Activated CD4-positive, CD25-positive, alpha-beta regulatory T cell treated with anti-CD3 and anti-CD28 coated beads, Interleukin-2, amount 50 U/mL, for 16 hours (primary cell): ENCODE results near the gene RAPGEF1.

ENCODE experiments used
- DNase-seq: peaks from one replicate; pipeline ENCODE4 v3.0.0-alpha.2; 2020; ENCODE audit warnings: low read depth, low spot score

RAPGEF1 gene

DNA sequence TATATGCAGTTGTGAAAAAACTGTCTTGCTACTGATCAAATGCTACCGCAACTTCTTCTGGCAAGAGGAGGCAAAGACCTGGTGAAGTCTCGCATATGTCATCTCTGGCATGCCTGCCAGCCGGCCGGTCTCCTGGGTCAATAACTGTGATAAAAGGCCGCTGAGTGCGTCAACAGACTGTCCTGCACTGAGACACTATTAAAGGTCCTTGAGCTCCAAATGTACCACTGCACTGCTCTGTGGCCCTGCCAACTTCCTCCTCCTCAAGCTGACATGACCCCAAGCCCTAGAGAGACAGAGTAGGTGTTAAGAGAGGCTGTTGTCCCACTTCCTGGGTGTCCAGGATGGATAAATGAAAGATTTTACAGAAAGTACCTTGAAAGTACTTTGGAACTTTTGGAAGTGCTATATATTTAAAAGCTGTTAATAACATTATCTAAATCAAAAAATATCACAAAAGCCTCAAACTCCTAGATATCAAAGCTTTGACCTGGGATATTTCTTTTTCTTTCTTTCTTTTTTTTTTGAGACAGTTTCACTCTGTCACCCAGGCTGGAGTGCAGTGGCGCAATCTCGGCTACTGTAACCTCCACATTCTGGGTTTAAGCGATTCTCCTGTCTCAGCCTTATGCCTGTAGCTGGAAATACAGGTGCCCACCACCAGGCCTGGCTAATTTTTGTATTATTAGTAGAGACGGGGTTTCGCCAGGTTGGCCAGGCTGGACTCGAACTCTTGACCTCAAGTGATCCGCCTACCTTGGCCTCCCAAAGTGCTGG lies 31.5 kb downstream of the RAPGEF1 start:
- DNase-seq, result no peak

DNA sequence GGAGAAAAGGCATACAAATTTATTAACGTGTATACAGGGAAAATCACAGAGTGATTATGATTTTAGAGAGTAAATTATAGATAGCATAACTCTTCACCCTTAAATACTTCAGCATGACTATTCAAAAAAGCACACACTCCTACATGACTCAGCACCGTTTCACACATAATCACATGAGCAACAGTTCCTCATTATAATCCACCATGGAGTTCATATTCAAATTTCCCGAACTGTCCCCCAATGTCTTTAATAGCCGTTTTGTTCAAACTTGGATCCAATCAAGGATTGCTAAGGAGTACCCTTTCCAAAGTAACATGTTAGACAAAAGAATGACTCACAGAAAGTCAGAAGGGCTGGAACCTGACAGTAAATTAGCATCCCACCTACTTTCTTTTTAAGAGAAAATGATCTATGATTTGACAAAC lies 32.1 kb downstream of the RAPGEF1 start:
- DNase-seq, result no peak

DNA sequence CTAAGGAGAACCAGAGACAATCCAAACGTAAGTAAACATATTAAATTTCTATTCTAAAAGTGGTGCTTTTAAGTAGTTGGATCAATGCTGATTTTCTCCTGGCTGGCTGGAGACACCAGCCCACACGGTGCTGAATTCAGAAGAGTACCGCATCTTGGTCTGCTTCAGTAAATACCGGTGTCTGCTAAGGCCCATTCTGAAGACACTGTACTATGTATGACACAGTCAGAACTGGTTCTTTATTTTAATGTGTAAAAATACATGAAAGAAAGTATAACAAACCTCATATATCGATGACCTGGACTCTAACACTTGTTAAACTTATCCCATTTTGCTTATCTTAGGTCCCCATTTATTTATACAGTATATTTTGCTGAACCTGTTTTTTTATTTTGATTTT lies 32.8 kb downstream of the RAPGEF1 start:
- no peak for DNase-seq

DNA sequence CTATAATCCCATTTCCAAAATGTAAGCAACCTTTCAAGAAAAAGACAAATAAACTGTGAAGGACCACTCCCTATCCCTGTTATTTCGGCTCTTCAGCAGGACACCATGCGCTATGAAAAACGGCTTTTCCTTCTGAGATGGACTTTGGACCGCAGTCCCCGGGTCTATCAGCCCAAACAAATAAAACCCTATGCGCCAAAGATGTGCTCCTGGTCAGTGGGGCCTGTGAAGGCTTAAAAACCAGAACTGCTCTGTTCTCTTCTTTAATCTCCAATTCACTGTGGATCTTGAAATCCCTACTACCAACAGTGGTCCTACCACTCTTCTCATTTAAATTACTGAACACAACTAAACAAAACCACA lies 33.3 kb downstream of the RAPGEF1 start:
- DNase-seq, result no peak

DNA sequence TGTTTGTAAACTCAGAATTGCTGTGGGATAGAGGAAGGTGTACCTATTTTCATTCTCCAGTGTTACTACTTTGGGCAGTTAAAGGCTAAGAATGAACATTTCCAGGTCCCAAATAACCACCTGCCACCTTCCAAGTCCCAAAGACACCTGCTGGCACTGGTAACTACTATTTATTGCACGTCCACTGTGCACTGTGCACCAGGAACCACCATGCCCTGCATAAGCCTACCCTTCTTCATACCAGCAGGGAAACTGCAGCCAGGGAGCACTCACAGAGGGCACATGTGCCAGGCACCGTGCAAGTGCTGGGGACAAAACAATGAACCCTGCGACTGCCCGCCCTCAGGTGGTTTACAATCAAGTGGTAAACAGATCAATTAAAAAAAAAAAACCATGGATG lies 34.9 kb downstream of the RAPGEF1 start:
- no peak for DNase-seq

DNA sequence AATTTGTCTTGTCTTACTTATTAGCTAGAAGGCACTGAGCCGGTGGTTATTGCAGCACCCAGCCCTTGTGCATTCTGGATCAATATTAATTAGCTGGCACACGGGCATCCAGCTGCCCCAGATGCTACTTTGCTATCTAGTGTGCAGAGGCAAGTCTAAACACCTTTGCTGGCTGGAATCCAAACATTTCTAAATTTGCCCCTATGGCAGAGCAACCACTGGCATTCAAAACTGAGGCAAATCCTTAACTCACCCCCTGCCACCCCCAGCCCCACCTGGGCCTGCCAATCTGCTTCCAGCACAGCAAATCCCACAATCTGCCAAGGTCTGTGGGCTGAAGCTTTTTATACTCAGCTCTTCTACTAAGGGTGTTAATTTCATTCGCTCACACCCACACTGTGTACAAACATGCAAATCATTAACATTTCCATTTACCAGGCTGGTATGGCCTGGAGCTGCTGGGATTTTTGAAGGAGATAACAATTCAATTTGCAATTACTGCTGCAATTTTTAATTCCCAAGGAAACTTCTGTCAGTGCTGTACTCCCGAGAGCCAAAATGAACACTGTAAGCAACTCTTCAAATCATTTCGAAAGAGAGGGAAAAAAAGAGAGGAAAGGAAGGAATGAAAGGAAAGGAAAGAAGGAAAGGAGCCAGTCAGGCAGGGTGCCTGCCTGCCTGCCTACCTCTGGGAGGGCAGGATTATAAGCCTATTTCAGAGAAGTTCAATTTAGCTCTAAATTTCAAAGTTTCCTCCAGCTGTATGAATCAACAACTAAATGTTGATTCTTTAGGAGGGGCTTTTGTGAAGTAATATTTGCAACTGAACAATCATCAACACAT lies 35.5 kb downstream of the RAPGEF1 start:
- no peak for DNase-seq

DNA sequence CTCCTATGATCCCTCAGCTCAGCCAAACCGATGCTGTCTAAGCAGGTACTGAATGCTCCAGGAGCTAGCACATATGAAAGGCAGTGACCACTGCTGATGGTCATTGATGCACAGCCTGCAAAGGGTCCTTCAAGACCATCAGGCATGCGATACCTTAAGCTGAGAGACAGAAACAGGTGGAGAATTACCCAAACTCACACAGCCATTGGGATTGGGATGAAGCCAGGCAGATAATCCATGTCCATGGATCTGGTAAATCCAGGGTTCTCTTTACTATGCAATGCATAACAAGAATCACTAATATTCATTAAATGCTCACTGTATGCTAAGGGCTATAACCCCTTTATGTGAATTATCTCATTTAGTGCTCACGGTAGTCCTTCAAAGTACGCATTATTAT lies 36.2 kb downstream of the RAPGEF1 start:
- no peak for DNase-seq

DNA sequence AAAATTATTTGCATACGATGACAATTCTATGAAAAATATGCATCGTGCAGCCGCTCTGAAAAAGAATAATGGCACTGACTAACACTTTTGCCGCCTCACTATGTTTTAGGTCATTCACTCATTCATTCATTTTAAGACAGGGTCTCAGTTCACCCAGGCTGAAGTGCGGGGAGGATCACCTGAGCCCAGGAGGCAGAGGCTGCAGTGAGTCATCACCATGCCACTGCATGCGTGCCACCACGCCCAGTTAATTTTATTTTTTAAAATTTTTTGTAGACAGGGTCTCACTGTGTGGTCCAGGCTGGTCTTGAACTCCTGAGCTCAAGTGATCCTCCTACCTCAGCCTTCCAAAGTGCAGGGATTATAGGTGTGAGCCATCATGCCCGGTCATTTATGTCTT lies 37.0 kb downstream of the RAPGEF1 start:
- DNase-seq, result no peak

DNA sequence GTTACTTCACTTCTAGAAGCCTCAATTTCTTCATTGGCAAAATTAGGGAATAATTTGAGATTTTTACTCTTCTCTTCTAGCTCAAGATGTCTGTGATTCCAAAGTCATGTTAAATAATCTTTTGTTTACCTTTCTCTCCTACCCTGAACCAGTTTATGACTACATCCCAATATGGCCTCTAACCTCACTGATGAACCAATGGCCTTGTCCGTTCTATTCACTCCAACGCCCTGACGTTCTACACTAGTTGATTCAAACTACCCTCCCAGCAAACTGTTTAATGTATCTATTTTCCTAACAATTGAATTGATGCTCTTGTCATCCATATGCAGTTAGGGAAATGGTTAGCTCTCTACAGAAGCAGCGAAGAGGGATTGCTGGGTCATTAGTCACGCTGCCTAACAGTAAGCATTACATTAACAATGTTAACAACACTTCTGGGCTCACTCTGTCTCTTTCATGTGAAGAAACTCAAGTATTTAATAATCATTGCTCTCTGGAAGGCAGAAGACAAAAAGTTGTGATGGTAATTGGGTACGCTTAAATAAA lies 38.0 kb downstream of the RAPGEF1 start:
- no peak for DNase-seq

DNA sequence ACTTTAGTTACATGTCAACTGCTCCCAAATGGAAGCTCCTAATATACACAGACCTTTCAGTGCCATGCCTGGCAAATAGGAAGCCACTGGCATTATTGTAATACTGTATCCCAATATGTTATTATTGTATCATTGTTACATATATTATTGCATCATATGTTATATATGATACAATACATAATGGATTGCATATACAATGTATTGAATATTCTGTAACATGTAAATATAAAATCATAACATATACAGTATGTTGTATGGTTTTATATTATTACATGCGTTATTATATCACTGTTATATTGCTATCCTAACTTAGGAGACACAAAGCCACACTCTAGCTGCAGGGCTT lies 38.5 kb downstream of the RAPGEF1 start:
- no peak for DNase-seq

DNA sequence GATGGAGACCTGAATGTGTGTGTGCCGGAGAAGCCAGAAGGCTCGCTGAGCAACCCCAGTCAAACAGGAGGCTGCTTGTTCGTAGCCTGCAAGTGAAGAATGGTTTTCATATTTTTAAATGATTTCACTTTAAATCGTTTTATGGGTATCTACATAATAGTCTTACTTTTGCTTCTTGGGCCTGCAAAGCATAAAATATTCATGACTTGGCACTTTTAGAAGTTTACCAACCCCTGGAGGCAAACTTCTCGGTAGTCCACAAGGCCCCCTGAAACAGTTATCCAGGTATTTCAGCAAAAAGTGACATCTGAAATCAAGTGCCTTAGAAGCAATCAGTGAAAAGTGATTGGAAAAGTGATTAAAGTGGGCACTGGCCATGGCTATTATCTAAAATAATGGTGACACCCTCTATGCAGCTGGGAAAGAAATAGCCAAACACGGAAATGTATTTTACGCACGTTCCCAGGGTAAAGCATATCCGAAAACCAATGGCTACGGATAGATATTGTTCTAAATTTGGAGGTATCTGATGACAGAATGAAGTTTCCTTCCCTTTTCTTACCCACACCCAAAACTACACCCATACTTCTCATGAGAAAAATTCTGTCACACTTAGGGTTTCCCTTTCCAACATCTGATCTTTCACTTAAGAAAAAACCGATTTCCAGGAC lies 39.0 kb downstream of the RAPGEF1 start:
- DNase-seq, result no peak

DNA sequence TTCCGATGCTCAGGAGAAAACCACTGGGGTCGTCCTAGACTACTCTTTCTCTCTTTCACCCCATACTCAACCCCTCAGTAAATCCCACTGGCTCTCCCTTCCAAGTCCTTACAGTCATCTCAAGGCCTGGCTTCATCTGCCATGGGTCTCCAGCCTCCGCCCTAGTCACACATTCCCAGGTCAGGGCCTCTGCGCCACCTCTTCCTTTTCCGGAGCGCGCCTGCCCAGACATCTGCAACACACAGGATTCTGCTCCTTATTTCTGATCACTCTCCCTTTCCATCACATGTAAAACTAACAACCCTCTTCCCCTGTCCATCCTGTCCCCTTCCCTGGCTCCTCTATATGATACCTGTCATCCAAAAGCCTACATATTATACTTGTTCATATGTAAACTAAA lies 39.8 kb downstream of the RAPGEF1 start:
- DNase-seq, result no peak

DNA sequence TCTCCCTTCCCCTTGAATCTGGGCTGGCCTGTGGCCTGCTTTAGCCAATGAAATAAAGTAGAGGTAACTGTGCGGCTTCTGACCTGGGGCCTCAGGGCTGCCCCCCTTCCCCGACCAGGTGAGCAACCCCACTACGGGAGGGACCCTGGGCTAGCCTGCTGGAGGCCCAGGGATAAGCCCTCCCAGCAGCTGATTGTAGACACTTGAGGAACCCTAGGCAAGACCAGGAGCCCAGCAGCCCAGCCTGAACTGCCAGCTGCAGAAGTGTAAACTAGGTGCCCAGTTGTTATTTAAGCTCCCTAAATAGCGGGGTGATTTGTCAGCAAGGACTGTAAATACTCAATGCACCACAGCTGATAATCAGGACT lies 41.3 kb downstream of the RAPGEF1 start:
- DNase-seq, result no peak

DNA sequence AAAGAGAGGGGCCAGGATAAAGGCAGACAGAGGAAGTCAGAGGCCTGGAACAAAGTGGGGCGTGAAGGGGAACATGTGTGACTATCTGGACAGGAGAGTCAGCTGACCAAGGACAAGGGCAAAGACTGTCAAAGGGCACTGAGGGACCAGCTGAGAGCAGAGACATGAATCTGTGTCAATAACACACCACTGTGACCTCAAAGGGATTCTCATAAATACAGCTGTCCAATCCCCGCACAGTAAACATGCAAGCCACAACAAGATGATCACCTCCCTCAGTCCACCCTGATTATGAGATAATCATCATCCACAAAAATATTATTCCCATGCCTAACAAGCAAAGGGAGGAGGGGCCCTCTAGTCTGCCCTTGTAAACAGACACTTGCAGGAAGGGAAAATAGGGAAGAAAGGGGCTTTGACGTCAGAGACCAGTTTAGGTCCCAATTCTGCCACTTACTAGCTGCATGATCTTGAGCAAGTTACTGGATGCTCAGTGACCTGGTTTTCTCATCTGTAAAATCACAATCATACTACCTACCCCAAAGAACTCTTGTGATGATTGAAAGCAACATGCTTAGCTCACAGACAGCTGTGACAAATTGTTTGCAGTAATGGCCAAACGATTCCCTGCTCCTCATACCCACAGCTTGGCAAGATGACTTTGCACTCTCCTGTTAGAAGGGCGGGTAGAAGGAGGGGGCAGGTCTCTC lies 41.8 kb downstream of the RAPGEF1 start:
- no peak for DNase-seq

DNA sequence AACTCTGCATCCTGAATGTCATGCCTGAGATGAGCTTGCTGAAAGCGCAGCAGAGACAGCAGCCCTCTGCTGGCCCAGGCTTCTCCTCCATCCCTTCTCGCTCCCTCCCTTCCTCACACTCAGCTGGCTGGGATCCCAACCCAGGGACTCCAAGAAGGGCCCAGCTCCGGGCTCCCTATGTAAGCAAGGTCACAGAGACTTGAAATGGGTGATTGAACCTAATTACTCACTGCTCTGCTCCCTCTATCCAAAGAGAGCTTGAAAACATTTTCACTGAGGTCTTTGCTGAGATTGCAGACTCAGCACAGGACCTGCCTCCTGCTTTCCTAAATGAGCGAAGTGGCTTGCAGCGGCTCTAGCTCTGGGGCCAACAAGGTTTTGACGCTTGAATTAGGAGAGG lies 42.8 kb downstream of the RAPGEF1 start:
- DNase-seq, result no peak

DNA sequence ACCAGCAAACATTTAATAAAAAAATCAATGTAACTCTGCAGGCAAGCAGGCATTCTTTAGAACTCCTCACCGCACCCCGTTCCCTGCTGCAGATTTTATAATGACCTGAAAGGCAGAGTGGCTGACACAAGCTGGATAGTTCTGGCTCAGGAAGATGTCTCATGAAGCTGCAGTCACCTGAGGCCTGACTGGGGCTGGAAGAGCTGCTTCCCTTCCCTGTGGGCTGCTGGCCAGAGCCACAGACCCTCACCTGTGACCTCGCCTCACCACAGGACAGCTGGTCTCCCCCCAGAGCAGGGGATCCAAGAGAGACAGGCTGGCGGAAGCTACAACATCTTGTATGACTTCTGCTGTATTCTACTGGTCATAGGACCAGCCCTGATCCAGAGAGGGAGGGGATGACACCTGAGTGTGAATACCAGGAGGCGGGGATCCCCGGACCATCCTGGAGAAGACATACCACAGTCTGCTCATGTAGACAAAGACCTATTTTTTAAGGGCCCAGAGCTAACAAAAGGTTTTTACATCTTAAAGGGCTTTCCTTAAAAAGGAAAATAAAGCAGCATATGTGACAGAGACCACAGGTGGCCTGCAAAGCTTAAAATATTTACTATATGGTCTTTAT lies 43.9 kb downstream of the RAPGEF1 start:
- no peak for DNase-seq

DNA sequence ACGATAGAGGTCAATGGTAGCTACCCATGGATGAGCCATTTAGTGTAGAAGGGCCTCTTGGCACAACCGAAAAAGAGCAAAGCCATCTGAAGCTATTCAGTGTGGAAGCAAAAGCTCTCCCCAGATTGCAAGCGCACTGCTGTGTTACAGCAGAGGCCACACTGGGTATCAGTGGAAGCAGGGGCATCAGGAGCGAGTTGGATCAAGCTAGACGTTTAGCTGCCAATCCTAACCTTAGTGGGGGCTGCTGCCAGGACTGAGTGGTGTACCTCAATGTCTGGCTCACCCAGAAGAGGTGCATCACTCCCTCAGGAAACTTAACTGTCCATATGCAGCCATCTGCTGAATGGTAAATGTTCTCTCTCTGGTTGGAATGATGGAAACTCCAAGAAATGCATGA lies 44.5 kb downstream of the RAPGEF1 start:
- no peak for DNase-seq

DNA sequence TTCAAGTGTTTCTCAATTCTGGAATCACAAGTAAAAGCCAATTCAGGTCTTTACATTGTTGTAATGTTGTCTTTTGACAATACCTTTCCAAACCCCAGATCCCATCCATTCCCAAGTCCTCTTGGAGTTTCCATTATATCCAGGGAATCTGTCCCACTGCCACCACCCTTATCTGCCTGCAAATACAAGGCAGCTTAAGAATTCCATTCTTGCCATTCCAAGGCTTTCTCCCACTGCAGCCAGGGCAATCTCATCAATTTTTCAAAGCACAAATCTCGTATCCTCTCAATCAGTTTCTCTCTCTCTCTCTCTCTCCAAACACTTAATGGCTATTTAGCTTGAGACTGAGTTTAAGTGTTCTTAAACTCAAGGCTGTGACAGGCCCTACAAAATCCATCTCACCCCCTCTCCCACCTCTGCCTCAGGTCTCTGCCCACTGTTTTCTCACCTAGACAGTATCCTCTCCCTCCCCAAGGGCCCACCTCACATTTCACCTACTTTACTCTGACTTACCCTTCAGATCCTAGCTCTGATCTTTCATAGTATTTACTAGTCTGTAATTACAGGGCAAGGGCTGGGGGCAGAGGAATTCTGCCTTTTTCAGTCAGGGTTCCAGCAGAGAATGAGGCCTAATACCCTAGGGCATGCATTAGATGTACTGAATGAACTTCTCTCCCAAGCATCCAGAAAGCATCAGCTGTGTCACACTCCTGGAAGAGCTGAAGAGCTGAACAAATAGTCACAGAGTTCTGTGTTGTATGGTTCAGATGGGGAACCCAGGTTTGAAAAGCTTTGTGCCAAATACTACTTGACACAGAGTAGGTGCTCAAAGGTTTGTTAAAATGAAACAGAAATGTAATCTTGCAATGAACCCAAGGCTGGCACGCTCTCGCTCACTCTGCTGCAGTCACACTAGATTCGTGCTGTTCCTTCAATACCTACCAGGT lies 46.0 kb downstream of the RAPGEF1 start:
- no peak for DNase-seq

DNA sequence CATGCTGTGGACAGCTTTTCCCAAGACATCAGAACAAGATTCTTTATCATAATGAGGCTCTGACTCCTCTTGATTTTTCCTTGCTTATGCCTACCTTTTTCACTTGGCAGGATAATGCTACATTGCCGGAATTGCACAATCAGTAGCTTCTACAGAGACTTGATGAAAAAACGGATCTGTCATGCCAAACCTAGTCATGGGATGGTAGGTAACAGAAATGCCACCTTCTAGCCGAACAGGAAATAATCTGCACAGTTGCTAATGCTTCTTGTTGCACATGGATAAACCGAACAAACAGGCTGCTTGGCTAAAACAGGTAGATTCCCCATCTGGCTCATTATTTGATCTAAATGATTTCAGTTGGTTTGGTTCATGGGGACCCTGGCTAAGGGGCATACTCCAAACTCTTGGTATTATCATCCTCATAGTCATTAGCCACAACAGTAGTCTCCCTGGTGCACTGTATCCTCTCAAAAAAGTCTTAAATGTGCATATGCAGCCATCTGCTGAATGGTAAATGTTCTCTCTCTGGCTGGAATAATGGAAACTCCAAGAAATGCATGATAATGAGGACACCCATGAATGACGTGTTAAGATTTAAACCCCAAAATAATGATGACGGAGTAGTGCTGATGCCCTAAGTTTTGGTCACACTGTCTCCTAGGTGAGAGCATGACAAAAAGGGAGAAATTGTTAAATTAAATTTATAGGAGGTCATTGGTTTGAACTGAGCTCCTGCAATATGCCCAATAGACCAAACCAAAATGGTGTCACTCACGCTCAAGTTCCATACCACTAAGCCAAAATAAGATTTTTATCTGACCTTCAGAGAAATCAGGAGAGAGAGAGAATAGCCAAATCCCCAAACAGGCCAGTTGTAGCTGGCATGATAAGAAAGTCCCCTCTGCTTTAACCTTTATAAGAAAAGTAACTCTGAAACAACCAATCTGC lies 47.0 kb downstream of the RAPGEF1 start:
- no peak for DNase-seq
